GM12864 (cell line): ENCODE measurements around the gene SLC51A.

ENCODE experiments used
- DNase-seq: peaks from one replicate; pipeline ENCODE4 v3.0.0-alpha.2; 2011; ENCODE audit warnings: low read depth
- H3K4me3 ChIP-seq: 2 replicates; pipeline ENCODE4 v1.5.1; 2011; ENCODE audit warnings: mild to moderate bottlenecking, low read depth, low read length, control low read depth
- CTCF ChIP-seq: IDR thresholded peaks from 2 replicates; pipeline ENCODE4 v1.5.1; 2011; ENCODE audit warnings: low read depth, mild to moderate bottlenecking, moderate library complexity, low read length, control low read depth, inconsistent platforms; ENCODE audit errors: missing control alignments

SLC51A gene

GRCh38 chr3:196222876-196223595, 6.7 kb downstream of the SLC51A start:
- H3K4me3 ChIP-seq: no peak overlapping the region
- no peak for TF ChIP-seq CTCF
- no peak for DNase-seq

GRCh38 chr3:196225086-196225485, 8.8 kb downstream of the SLC51A start:
- TF ChIP-seq CTCF: no peak
- DNase-seq: no peak
- no peak overlapping the region for H3K4me3 ChIP-seq

- TF ChIP-seq CTCF: no peak
- H3K4me3 ChIP-seq: no peak overlapping the region
- DNase-seq: no peak
Measured at GRCh38 chr3:196225763-196226364, 9.5 kb downstream of the SLC51A start.

- H3K4me3 ChIP-seq: no peak overlapping the region
- TF ChIP-seq CTCF: no peak
- DNase-seq: no peak
Measured at GRCh38 chr3:196227121-196227561, 10.8 kb downstream of the SLC51A start.

GRCh38 chr3:196227629-196228493, 11.5 kb downstream of the SLC51A start:
- no peak for TF ChIP-seq CTCF
- no peak for DNase-seq
- H3K4me3 ChIP-seq: no peak overlapping the region

GRCh38 chr3:196232154-196232881, 16.0 kb downstream of the SLC51A start:
- H3K4me3 ChIP-seq: no peak overlapping the region
- no peak for DNase-seq
- TF ChIP-seq CTCF: no peak
